Measurements from ENCODE around the gene CXCR5.

Gene CXCR5

GRCh38 chr11:118896921-118897591 lies 13.4 kb downstream of the CXCR5 start:
- Histone ChIP-seq H3K4me3 (ENCODE audit: low read depth, low read length) (no peak overlapping the region), H3K27me3 (replicated peaks) (no peaks in the 10 kb centered on the region), H3K27ac (no peak overlapping the region), H3K36me3 (replicated peaks) (peaks cover 36% of the 10 kb centered on the region)
- TF ChIP-seq CTCF (IDR thresholded peaks at IDR 0.05; ENCODE audit: low read depth, low read length, missing control alignments), result no peak
- DNase-seq, result no peak
- in situ Hi-C loops (cut with HindIII; ENCODE audit: low pct_ligation_motif_present, low sequenced_read_pairs), result no loop called here

GRCh38 chr11:118897721-118898310 lies 14.1 kb downstream of the CXCR5 start:
- TF ChIP-seq CTCF (IDR thresholded peaks at IDR 0.05; ENCODE audit: low read depth, low read length, missing control alignments), result no peak
- Histone ChIP-seq H3K4me3 (ENCODE audit: low read depth, low read length) (no peak overlapping the region), H3K27ac (no peak overlapping the region), H3K36me3 (replicated peaks) (peaks cover 42% of the 10 kb centered on the region), H3K27me3 (replicated peaks) (no peaks in the 10 kb centered on the region)
- in situ Hi-C loops (cut with HindIII; ENCODE audit: low pct_ligation_motif_present, low sequenced_read_pairs), result no loop called here
- no peak for DNase-seq

- no peak overlapping the region for H3K27ac ChIP-seq
- TF ChIP-seq CTCF (IDR thresholded peaks at IDR 0.05; ENCODE audit: low read depth, low read length, missing control alignments), result no peak
- H3K36me3 ChIP-seq (replicated peaks), result peaks cover 46% of the 10 kb centered on the region
- in situ Hi-C loops (cut with HindIII; ENCODE audit: low pct_ligation_motif_present, low sequenced_read_pairs), result no loop called here
- H3K27me3 ChIP-seq (replicated peaks), result no peaks in the 10 kb centered on the region
- no peak for DNase-seq
- H3K4me3 ChIP-seq (ENCODE audit: low read depth, low read length), result no peak overlapping the region
Measured at GRCh38 chr11:118898400-118899295, 15.0 kb downstream of the CXCR5 start.

GRCh38 chr11:118899296-118899688 lies 15.6 kb downstream of the CXCR5 start:
- no peak for DNase-seq
- Histone ChIP-seq H3K27ac (no peak overlapping the region), H3K36me3 (replicated peaks) (peaks cover 51% of the 10 kb centered on the region), H3K4me3 (ENCODE audit: low read depth, low read length) (no peak overlapping the region), H3K27me3 (replicated peaks) (no peaks in the 10 kb centered on the region)
- TF ChIP-seq CTCF (IDR thresholded peaks at IDR 0.05; ENCODE audit: low read depth, low read length, missing control alignments), result no peak
- in situ Hi-C loops (cut with HindIII; ENCODE audit: low pct_ligation_motif_present, low sequenced_read_pairs), result no loop called here

GRCh38 chr11:118899706-118900360 lies 16.1 kb downstream of the CXCR5 start:
- TF ChIP-seq CTCF (IDR thresholded peaks at IDR 0.05; ENCODE audit: low read depth, low read length, missing control alignments), result no peak
- peaks cover 56% of the 10 kb centered on the region for H3K36me3 ChIP-seq (replicated peaks)
- DNase-seq, result no peak
- H3K27me3 ChIP-seq (replicated peaks), result no peaks in the 10 kb centered on the region
- no peak overlapping the region for H3K4me3 ChIP-seq (ENCODE audit: low read depth, low read length)
- in situ Hi-C loops (cut with HindIII; ENCODE audit: low pct_ligation_motif_present, low sequenced_read_pairs), result no loop called here
- no peak overlapping the region for H3K27ac ChIP-seq
